Colonic mucosa (tissue), 4 donors: ENCODE results near the gene CDT1. TPM values are rescaled to one million over a fixed set of nuclear protein-coding genes. Genes with fewer than 3 reads are reported as not detected.

Experiments used
- DNase-seq: peaks from one replicate; pipeline ENCODE4 v3.0.0-alpha.2; 2020
- H3K27ac ChIP-seq: fragments of 200-600 bp; one replicate; pipeline ENCODE4 v1.8.0; 2021
- H3K27me3 ChIP-seq: fragments of 200-600 bp; one replicate; pipeline ENCODE4 v1.8.0; 2021
- H3K36me3 ChIP-seq: fragments of 200-600 bp; one replicate; pipeline ENCODE4 v1.8.0; 2021
- H3K4me1 ChIP-seq: fragments of 200-600 bp; one replicate; pipeline ENCODE4 v1.8.0; 2021; ENCODE audit warnings: mild to moderate bottlenecking
- H3K4me3 ChIP-seq: fragments of 200-600 bp; one replicate; pipeline ENCODE4 v1.8.0; 2021
- H3K9ac ChIP-seq, 2 donors: one replicate each; pipeline ENCODE4 v1.7.0; 2013; ENCODE audit warnings: control low read depth in 2 of 2, low read depth in 2 of 2, low read length in 2 of 2
- H3K9me3 ChIP-seq: fragments of 200-600 bp; one replicate; pipeline ENCODE4 v1.8.0; 2021
- intact Hi-C: fragments of 100-400 bp; cut with DNase I; formaldehyde crosslinking; loops from one replicate; pipeline ENCODE4 v1.14.1; 2022
- total RNA-seq, 2 donors: library from RNA; stranded (reverse); fragmentation: NEBNext Ultra II Directional in 1 of 2; extraction: Animal tissue kit (Norgen Biotek cat#: 25700) in 1 of 2; gene quantifications; one replicate each; pipeline ENCODE4 v1.2.1, GENCODE V29; 2021
- TF ChIP-seq, protein P1 (sequence below): fragments of 200-600 bp; IDR thresholded peaks from one replicate; pipeline ENCODE4 v1.8.0; 2022; ENCODE audit warnings: antibody characterized with exemption, mild to moderate bottlenecking
- donor health status: healthy.
- donor health status: DM: no; HTN: no; CAD: no.
- donor health status: DM: no; HTN: no; CAD: no.

CDT1 gene
- total RNA-seq, 2 donors from 2014 or later: 14.9 to 71.7 TPM

GRCh38 chr16:88839745-88840599 lies 36.4 kb downstream of the CDT1 start:
- H3K27me3 ChIP-seq: no peaks in the 10 kb centered on the region
- H3K36me3 ChIP-seq: no peaks in the 10 kb centered on the region
- no peak overlapping the region for H3K4me3 ChIP-seq
- H3K9me3 ChIP-seq: no peaks in the 10 kb centered on the region
- TF ChIP-seq, protein P1, sequence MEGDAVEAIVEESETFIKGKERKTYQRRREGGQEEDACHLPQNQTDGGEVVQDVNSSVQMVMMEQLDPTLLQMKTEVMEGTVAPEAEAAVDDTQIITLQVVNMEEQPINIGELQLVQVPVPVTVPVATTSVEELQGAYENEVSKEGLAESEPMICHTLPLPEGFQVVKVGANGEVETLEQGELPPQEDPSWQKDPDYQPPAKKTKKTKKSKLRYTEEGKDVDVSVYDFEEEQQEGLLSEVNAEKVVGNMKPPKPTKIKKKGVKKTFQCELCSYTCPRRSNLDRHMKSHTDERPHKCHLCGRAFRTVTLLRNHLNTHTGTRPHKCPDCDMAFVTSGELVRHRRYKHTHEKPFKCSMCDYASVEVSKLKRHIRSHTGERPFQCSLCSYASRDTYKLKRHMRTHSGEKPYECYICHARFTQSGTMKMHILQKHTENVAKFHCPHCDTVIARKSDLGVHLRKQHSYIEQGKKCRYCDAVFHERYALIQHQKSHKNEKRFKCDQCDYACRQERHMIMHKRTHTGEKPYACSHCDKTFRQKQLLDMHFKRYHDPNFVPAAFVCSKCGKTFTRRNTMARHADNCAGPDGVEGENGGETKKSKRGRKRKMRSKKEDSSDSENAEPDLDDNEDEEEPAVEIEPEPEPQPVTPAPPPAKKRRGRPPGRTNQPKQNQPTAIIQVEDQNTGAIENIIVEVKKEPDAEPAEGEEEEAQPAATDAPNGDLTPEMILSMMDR: no peak
- H3K27ac ChIP-seq: no peak overlapping the region
- H3K9ac ChIP-seq: no peak overlapping the region
- H3K4me1 ChIP-seq: no peaks in the 10 kb centered on the region
- intact Hi-C loops: no loop called here
- no peak for DNase-seq

DNA sequence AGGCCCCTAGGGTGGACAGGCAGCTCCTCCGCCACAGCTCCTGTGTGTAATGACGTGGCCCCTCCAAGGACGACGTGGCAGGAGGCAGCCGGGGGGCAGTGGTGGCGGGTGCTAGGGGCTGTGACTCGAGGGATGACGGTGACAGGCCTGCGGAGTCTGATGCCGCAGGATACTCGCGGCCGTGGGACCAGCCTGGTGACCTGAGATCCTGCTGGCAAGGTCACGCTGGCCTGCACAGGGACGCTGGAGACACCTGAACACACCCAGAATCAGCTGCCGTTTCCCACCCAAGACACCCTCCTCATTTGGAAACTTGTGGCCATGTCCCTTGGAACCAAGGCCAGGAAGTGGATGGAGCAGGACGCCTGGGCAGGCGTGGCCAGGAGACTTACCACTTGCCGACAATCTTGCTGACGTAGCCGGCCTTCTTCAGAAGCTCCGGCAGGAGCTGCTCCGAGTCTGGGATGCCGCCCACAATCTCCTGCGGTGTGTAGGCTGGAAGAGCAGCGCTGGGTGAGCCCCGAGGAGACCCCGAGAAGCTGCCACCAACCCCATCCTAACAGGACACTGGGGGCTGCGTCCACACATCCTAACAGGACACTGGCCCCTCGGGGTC lies 37.1 kb downstream of the CDT1 start:
- intact Hi-C loops: no loop called here
- no peaks in the 10 kb centered on the region for H3K36me3 ChIP-seq
- no peak overlapping the region for H3K9ac ChIP-seq
- DNase-seq: no peak
- H3K4me1 ChIP-seq: no peaks in the 10 kb centered on the region
- no peaks in the 10 kb centered on the region for H3K27me3 ChIP-seq
- H3K27ac ChIP-seq: no peak overlapping the region
- no peak overlapping the region for H3K4me3 ChIP-seq
- no peaks in the 10 kb centered on the region for H3K9me3 ChIP-seq
- TF ChIP-seq, protein P1: no peak

GRCh38 chr16:88841521-88842307 lies 38.1 kb downstream of the CDT1 start:
- H3K4me3 ChIP-seq: no peak overlapping the region
- no peak overlapping the region for H3K9ac ChIP-seq
- no peaks in the 10 kb centered on the region for H3K27me3 ChIP-seq
- intact Hi-C loops: no loop called here
- no peaks in the 10 kb centered on the region for H3K36me3 ChIP-seq
- H3K27ac ChIP-seq: no peak overlapping the region
- no peaks in the 10 kb centered on the region for H3K9me3 ChIP-seq
- TF ChIP-seq, protein P1: no peak
- H3K4me1 ChIP-seq: no peaks in the 10 kb centered on the region
- no peak for DNase-seq

DNA sequence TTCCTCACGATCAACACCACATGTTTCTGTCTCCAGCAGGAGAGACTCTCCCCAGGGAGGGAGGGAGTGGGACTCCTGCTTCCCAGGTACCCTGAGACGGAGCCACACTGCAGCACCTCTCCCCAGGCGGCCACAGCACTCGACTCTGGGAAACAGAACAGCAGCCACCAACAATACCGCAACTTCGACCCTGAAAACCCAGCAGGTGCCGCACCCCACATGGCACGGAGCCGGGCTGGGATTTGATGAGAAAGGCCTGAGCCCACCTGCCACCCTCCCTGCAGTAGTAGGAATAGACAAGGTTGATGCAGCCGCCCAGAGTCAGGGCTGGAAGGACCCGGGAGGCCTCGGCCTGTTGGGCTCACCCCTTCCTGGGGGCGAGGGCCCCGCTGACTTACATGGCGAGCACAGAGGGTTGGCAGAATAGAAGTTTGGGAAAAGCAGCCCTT lies 38.7 kb downstream of the CDT1 start:
- Histone ChIP-seq H3K27me3 (no peaks in the 10 kb centered on the region), H3K36me3 (no peaks in the 10 kb centered on the region), H3K9me3 (no peaks in the 10 kb centered on the region), H3K4me1 (no peaks in the 10 kb centered on the region), H3K27ac (no peak overlapping the region), H3K4me3 (no peak overlapping the region), H3K9ac (no peak overlapping the region)
- intact Hi-C loops: no loop called here
- no peak for DNase-seq
- TF ChIP-seq, protein P1: no peak

- Histone ChIP-seq H3K9me3 (no peaks in the 10 kb centered on the region), H3K9ac (no peak overlapping the region), H3K4me3 (no peak overlapping the region), H3K4me1 (no peaks in the 10 kb centered on the region), H3K36me3 (no peaks in the 10 kb centered on the region), H3K27me3 (no peaks in the 10 kb centered on the region), H3K27ac (no peak overlapping the region)
- intact Hi-C loops: no loop called here
- DNase-seq: no peak
- TF ChIP-seq, protein P1: no peak
These were observed 39.2 kb downstream of the CDT1 start for GRCh38 chr16:88842806-88843205.
